HG02623 (cell line): Measurements from ENCODE around the gene FOXO1.
A peak's percentile ranks its signal among the peaks of the same experiment; 100 is the strongest.

Source experiments
- ATAC-seq: cut with Tn5 transposase; IDR thresholded peaks from one replicate; pipeline ENCODE4 v1.9.1; 2021; ENCODE audit warnings: moderate library complexity; ENCODE audit not compliant: unreplicated experiment

Gene FOXO1

GRCh38 chr13:40640202-40640601 lies 26.2 kb downstream of the FOXO1 start:
- no peak for ATAC-seq

- no peak for ATAC-seq
Observed at GRCh38 chr13:40639221-40639681, 27.2 kb downstream of the FOXO1 start.

- ATAC-seq: no peak
Observed at GRCh38 chr13:40637643-40638042, 28.8 kb downstream of the FOXO1 start.

GRCh38 chr13:40635315-40635995 lies 31.0 kb downstream of the FOXO1 start:
- no peak for ATAC-seq

- no peak for ATAC-seq
Observed at GRCh38 chr13:40632915-40633314, 33.5 kb downstream of the FOXO1 start.

GRCh38 chr13:40631605-40632004 lies 34.8 kb downstream of the FOXO1 start:
- ATAC-seq: no peak

- peak; percentile 80 for ATAC-seq
Observed at GRCh38 chr13:40629678-40630384, 36.6 kb downstream of the FOXO1 start.

- no peak for ATAC-seq
Observed at GRCh38 chr13:40626977-40627376, 39.5 kb downstream of the FOXO1 start.

- no peak for ATAC-seq
Observed at GRCh38 chr13:40626561-40626960, 39.9 kb downstream of the FOXO1 start.

- ATAC-seq: no peak
Observed at GRCh38 chr13:40624986-40625385, 41.5 kb downstream of the FOXO1 start.

- no peak for ATAC-seq
Observed at GRCh38 chr13:40624383-40624782, 42.1 kb downstream of the FOXO1 start.

- ATAC-seq: no peak
Observed at GRCh38 chr13:40622761-40623160, 43.7 kb downstream of the FOXO1 start.

GRCh38 chr13:40622246-40622645 lies 44.2 kb downstream of the FOXO1 start:
- ATAC-seq: no peak

- no peak for ATAC-seq
Observed at GRCh38 chr13:40619479-40619814, 47.0 kb downstream of the FOXO1 start.

GRCh38 chr13:40618581-40619478 lies 47.6 kb downstream of the FOXO1 start:
- ATAC-seq: no peak

- no peak for ATAC-seq
Observed at GRCh38 chr13:40617801-40618356, 48.6 kb downstream of the FOXO1 start.

GRCh38 chr13:40615619-40616018 lies 50.8 kb downstream of the FOXO1 start:
- no peak for ATAC-seq

- ATAC-seq: no peak
Observed at GRCh38 chr13:40613914-40614313, 52.5 kb downstream of the FOXO1 start.

GRCh38 chr13:40613192-40613818 lies 53.1 kb downstream of the FOXO1 start:
- ATAC-seq: peak; percentile 82

- no peak for ATAC-seq
Observed at GRCh38 chr13:40612041-40612440, 54.4 kb downstream of the FOXO1 start.

GRCh38 chr13:40611635-40612034 lies 54.8 kb downstream of the FOXO1 start:
- no peak for ATAC-seq
